ENCODE data around the gene SNRNP70.

GRCh38 chr19:49073514-49074378, 11.5 kb upstream of the SNRNP70 start:
- TF ChIP-seq CTCF (optimal IDR thresholded peaks at IDR 0.05 in 1 of 3, IDR thresholded peaks at IDR 0.05 in 1 of 3, conservative IDR thresholded peaks at IDR 0.05 in 1 of 3; ENCODE audit: extremely low read depth in 1 of 3, insufficient read depth in 2 of 3, low read length in 3 of 3) (peak; percentile 58 to 67 (median 65)), EZH2 (IDR thresholded peaks at IDR 0.05; ENCODE audit: low read length) (peak; percentile 15)

Data from keratinocyte (primary cell).